HEK293 (cell line): Measurements from ENCODE around the gene TRAPPC10.

Experiments used
- CTCF ChIA-PET: fragments of 350-600 bp; formaldehyde crosslinking; extraction: SDS; loops from one replicate; lab custom pipeline; 2021; ENCODE audit warnings: antibody characterized with exemption; lab: Yijun Ruan, JAX
- POLR2A ChIA-PET: fragments of 300-600 bp; formaldehyde crosslinking; extraction: SDS; loops from one replicate; lab custom pipeline; 2020; ENCODE audit warnings: antibody characterized with exemption, inconsistent platforms; lab: Yijun Ruan, JAX
- H3K27ac ChIP-seq: fragments of 200-500 bp; sonication (Bioruptor generic); 2 replicates; pipeline ENCODE4 v1.5.1; 2014; ENCODE audit warnings: low read depth, low read length, control low read depth, inconsistent platforms; ENCODE audit errors: extremely low read depth
- H3K36me3 ChIP-seq, 2 experiments: fragments of 200-500 bp in 1 of 2; sonication (Bioruptor generic) in 1 of 2; 1 replicate in 1 of 2; 2 replicates in 1 of 2; pipeline ENCODE4 v1.5.1; 2014 to 2017; ENCODE audit warnings: inconsistent platforms in 2 of 2, low read length in 2 of 2; ENCODE audit not compliant: control insufficient read depth in 2 of 2, insufficient read depth in 1 of 2
- H3K4me1 ChIP-seq: fragments of 200-500 bp; sonication (Bioruptor generic); 2 replicates; pipeline ENCODE4 v1.5.1; 2014; ENCODE audit warnings: mild to moderate bottlenecking, low read length, inconsistent platforms; ENCODE audit not compliant: control insufficient read depth, insufficient read depth
- H3K4me3 ChIP-seq: 2 replicates; pipeline ENCODE4 v1.5.1; 2011; ENCODE audit warnings: low read depth, mild to moderate bottlenecking, control low read depth, low read length, moderate library complexity
- H3K9me3 ChIP-seq: fragments of 200-500 bp; sonication (Bioruptor generic); 2 replicates; pipeline ENCODE4 v1.5.1; 2014; ENCODE audit warnings: low read depth, low read length, inconsistent platforms; ENCODE audit not compliant: control insufficient read depth, insufficient read depth
- INSM2 ChIP-seq: fragments of 450-650 bp; formaldehyde crosslinking; IDR thresholded peaks from 2 replicates; pipeline ENCODE4 v1.5.1; 2016; ENCODE audit warnings: missing biosample characterization, missing genetic modification characterization
- KLF1 ChIP-seq: fragments of 450-650 bp; formaldehyde crosslinking; IDR thresholded peaks from 2 replicates; pipeline ENCODE4 v1.5.1; 2016; ENCODE audit warnings: missing biosample characterization, missing genetic modification characterization
- KLF16 ChIP-seq: fragments of 450-650 bp; formaldehyde crosslinking; IDR thresholded peaks from 2 replicates; pipeline ENCODE4 v1.5.1; 2017; ENCODE audit warnings: missing biosample characterization, missing genetic modification characterization
- KLF7 ChIP-seq: fragments of 450-650 bp; formaldehyde crosslinking; IDR thresholded peaks from 2 replicates; pipeline ENCODE4 v1.5.1; 2016; ENCODE audit warnings: missing biosample characterization, missing genetic modification characterization, borderline replicate concordance
- KLF8 ChIP-seq: fragments of 450-650 bp; formaldehyde crosslinking; IDR thresholded peaks from 2 replicates; pipeline ENCODE4 v1.5.1; 2016; ENCODE audit warnings: missing biosample characterization, missing genetic modification characterization
- SCRT1 ChIP-seq: fragments of 450-650 bp; formaldehyde crosslinking; IDR thresholded peaks from 2 replicates; pipeline ENCODE4 v1.5.1; 2016; ENCODE audit warnings: missing biosample characterization, missing genetic modification characterization, borderline replicate concordance
- TCF7L2 ChIP-seq: IDR thresholded peaks from 2 replicates; pipeline ENCODE4 v1.6.1; 2011; ENCODE audit warnings: low read depth, mild to moderate bottlenecking, inconsistent platforms, low read length, moderate library complexity, borderline replicate concordance
- TRIM28 ChIP-seq: IDR thresholded peaks from 2 replicates; pipeline ENCODE4 v1.6.1; 2011; ENCODE audit warnings: low read length, control low read depth, borderline replicate concordance
- ZBTB11 ChIP-seq: fragments of 450-650 bp; formaldehyde crosslinking; conservative IDR thresholded peaks from 2 replicates; pipeline ENCODE4 v1.5.1; 2016; ENCODE audit warnings: low read depth, missing biosample characterization, missing genetic modification characterization
- ZBTB20 ChIP-seq: fragments of 450-650 bp; formaldehyde crosslinking; IDR thresholded peaks from 2 replicates; pipeline ENCODE4 v1.5.1; 2016; ENCODE audit warnings: missing biosample characterization, missing genetic modification characterization
- ZFP37 ChIP-seq: fragments of 450-650 bp; formaldehyde crosslinking; IDR thresholded peaks from 2 replicates; pipeline ENCODE4 v1.5.1; 2016; ENCODE audit warnings: missing biosample characterization, missing genetic modification characterization
- ZIC2 ChIP-seq: fragments of 450-650 bp; formaldehyde crosslinking; IDR thresholded peaks from 2 replicates; pipeline ENCODE4 v1.5.1; 2016; ENCODE audit warnings: missing biosample characterization, missing genetic modification characterization
- ZNF138 ChIP-seq: fragments of 450-650 bp; formaldehyde crosslinking; IDR thresholded peaks from 2 replicates; pipeline ENCODE4 v1.5.1; 2016; ENCODE audit warnings: missing biosample characterization, missing genetic modification characterization, borderline replicate concordance
- ZNF146 ChIP-seq: fragments of 450-650 bp; formaldehyde crosslinking; IDR thresholded peaks from 2 replicates; pipeline ENCODE4 v1.5.1; 2016; ENCODE audit warnings: missing biosample characterization, missing genetic modification characterization
- ZNF148 ChIP-seq: fragments of 450-650 bp; formaldehyde crosslinking; IDR thresholded peaks from 2 replicates; pipeline ENCODE4 v1.5.0; 2017; ENCODE audit warnings: missing biosample characterization, missing genetic modification characterization, borderline replicate concordance
- ZNF223 ChIP-seq: fragments of 450-650 bp; formaldehyde crosslinking; IDR thresholded peaks from 2 replicates; pipeline ENCODE4 v1.5.1; 2016; ENCODE audit warnings: missing biosample characterization, missing genetic modification characterization
- ZNF239 ChIP-seq: fragments of 450-650 bp; formaldehyde crosslinking; IDR thresholded peaks from 2 replicates; pipeline ENCODE4 v1.5.1; 2016; ENCODE audit warnings: missing biosample characterization, missing genetic modification characterization
- ZNF292 ChIP-seq: fragments of 450-650 bp; formaldehyde crosslinking; IDR thresholded peaks from 2 replicates; pipeline ENCODE4 v1.5.1; 2016; ENCODE audit warnings: low read depth, missing biosample characterization, missing genetic modification characterization, borderline replicate concordance
- ZNF37A ChIP-seq: fragments of 450-650 bp; IDR thresholded peaks from 2 replicates; pipeline ENCODE4 v1.5.1; 2018; ENCODE audit warnings: missing biosample characterization, missing genetic modification characterization
- ZNF416 ChIP-seq: fragments of 450-650 bp; formaldehyde crosslinking; IDR thresholded peaks from 2 replicates; pipeline ENCODE4 v1.5.1; 2016; ENCODE audit warnings: missing biosample characterization, missing genetic modification characterization
- ZNF473 ChIP-seq: fragments of 450-650 bp; formaldehyde crosslinking; IDR thresholded peaks from 2 replicates; pipeline ENCODE4 v1.5.1; 2017; ENCODE audit warnings: missing biosample characterization, missing genetic modification characterization
- ZNF514 ChIP-seq: fragments of 450-650 bp; formaldehyde crosslinking; IDR thresholded peaks from 2 replicates; pipeline ENCODE4 v1.5.1; 2016; ENCODE audit warnings: missing biosample characterization, missing genetic modification characterization
- ZNF600 ChIP-seq: fragments of 450-650 bp; formaldehyde crosslinking; IDR thresholded peaks from 2 replicates; pipeline ENCODE4 v1.5.1; 2016; ENCODE audit warnings: missing biosample characterization, missing genetic modification characterization
- ZNF664 ChIP-seq: fragments of 450-650 bp; formaldehyde crosslinking; IDR thresholded peaks from 2 replicates; pipeline ENCODE4 v1.5.1; 2016; ENCODE audit warnings: missing biosample characterization, missing genetic modification characterization
- ZNF747 ChIP-seq: fragments of 450-650 bp; formaldehyde crosslinking; IDR thresholded peaks from 2 replicates; pipeline ENCODE4 v1.5.1; 2016; ENCODE audit warnings: missing biosample characterization, missing genetic modification characterization
- ZNF791 ChIP-seq: fragments of 450-650 bp; formaldehyde crosslinking; IDR thresholded peaks from 2 replicates; pipeline ENCODE4 v1.5.1; 2016; ENCODE audit warnings: missing biosample characterization, missing genetic modification characterization
- ZNF792 ChIP-seq: fragments of 450-650 bp; formaldehyde crosslinking; IDR thresholded peaks from 2 replicates; pipeline ENCODE4 v1.5.1; 2016; ENCODE audit warnings: missing biosample characterization, missing genetic modification characterization
- ZSCAN5A ChIP-seq: fragments of 450-650 bp; formaldehyde crosslinking; IDR thresholded peaks from 2 replicates; pipeline ENCODE4 v1.5.1; 2016; ENCODE audit warnings: missing biosample characterization, missing genetic modification characterization

TRAPPC10 gene

GRCh38 chr21:44087426-44088400 is 75.6 kb downstream of the TRAPPC10 start:
- POLR2A ChIA-PET: no interaction called here
- Histone ChIP-seq H3K36me3 (peaks cover 12 to 86% of the 10 kb centered on the region in 2 experiments), H3K9me3 (no peaks in the 10 kb centered on the region), H3K4me3 (no peak overlapping the region), H3K4me1 (no peaks in the 10 kb centered on the region), H3K27ac (no peak overlapping the region)
- CTCF ChIA-PET: no interaction called here
- TF ChIP-seq ZSCAN5A (no peak), ZBTB11 (tag by site-specific recombination) (no peak), ZFP37 (tag by site-specific recombination) (no peak), ZNF747 (tag by site-specific recombination) (no peak), ZBTB20 (tag by site-specific recombination) (no peak), ZNF792 (tag by site-specific recombination) (no peak), ZNF239 (tag by site-specific recombination) (no peak), KLF7 (tag by site-specific recombination) (no peak), ZNF146 (no peak), ZNF473 (no peak), ZNF292 (tag by site-specific recombination) (no peak), ZNF600 (tag by site-specific recombination) (no peak), KLF1 (no peak), ZNF664 (tag by site-specific recombination) (no peak), ZNF37A (tag by site-specific recombination) (no peak), TCF7L2 (no peak)

GRCh38 chr21:44088401-44088780 is 76.3 kb downstream of the TRAPPC10 start:
- no peak overlapping the region for H3K4me3 ChIP-seq
- peaks cover 15 to 85% of the 10 kb centered on the region in 2 experiments for H3K36me3 ChIP-seq
- CTCF ChIA-PET: no interaction called here
- H3K4me1 ChIP-seq: no peaks in the 10 kb centered on the region
- POLR2A ChIA-PET: no interaction called here
- no peak overlapping the region for H3K27ac ChIP-seq
- H3K9me3 ChIP-seq: no peaks in the 10 kb centered on the region
- TF ChIP-seq ZNF138 (tag by site-specific recombination): no peak
- TF ChIP-seq ZNF791 (tag by site-specific recombination): no peak
- TF ChIP-seq ZNF416 (tag by site-specific recombination): no peak
- no peak for TF ChIP-seq TRIM28
- no peak for TF ChIP-seq ZNF223 (tag by site-specific recombination)
- no peak for TF ChIP-seq SCRT1 (tag by site-specific recombination)
- TF ChIP-seq KLF8 (tag by site-specific recombination): no peak
- no peak for TF ChIP-seq ZNF514 (tag by site-specific recombination)
- TF ChIP-seq ZNF473: no peak
- TF ChIP-seq ZIC2: no peak
- TF ChIP-seq KLF16 (tag by site-specific recombination): no peak
- TF ChIP-seq INSM2 (tag by site-specific recombination): no peak
- no peak for TF ChIP-seq ZNF148
